ENCODE measurements around the gene KRTAP10-2.

DNA sequence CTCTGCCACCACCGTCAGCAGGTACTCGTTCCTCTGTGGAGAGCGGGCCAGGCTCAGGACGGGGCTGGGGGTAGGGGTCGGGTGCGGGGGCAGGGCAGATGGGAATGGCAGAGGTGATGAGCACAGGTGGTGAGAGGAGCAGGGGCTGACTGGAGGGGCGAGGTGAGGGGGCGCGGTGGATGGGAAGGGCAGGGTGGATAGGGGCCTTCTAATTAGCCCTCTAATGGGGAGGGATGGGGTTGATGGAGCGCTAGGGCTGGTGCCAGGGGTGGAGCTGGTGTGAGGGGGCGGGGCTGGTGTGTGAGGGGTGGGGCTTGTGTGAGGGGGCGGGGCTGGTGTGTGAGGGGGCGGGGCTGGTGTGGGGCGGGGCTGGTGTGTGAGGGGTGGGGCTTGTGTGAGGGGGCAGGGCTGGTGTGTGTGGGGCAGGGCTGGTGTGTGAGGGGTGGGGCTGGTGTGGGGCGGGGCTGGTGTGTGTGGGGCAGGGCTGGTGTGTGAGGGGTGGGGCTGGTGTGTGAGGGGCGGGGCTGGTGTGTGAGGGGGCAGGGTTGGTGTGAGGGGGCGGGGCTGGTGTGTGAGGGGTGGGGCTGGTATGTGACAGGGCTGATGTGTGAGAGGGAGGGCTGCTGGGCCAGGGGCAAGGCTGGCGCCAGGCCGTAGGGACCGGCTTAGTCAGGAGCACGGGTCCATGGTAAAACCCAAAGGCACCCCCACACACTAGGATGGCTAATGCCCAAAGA, 17.2 kb downstream of the KRTAP10-2 start:
- TF ChIP-seq, protein P1, sequence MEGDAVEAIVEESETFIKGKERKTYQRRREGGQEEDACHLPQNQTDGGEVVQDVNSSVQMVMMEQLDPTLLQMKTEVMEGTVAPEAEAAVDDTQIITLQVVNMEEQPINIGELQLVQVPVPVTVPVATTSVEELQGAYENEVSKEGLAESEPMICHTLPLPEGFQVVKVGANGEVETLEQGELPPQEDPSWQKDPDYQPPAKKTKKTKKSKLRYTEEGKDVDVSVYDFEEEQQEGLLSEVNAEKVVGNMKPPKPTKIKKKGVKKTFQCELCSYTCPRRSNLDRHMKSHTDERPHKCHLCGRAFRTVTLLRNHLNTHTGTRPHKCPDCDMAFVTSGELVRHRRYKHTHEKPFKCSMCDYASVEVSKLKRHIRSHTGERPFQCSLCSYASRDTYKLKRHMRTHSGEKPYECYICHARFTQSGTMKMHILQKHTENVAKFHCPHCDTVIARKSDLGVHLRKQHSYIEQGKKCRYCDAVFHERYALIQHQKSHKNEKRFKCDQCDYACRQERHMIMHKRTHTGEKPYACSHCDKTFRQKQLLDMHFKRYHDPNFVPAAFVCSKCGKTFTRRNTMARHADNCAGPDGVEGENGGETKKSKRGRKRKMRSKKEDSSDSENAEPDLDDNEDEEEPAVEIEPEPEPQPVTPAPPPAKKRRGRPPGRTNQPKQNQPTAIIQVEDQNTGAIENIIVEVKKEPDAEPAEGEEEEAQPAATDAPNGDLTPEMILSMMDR (IDR thresholded peaks at IDR 0.05) = no peak
- TF ChIP-seq POLR2A (IDR thresholded peaks at IDR 0.05) = no peak
